HG03066 (cell line): Measurements from ENCODE around the gene CACNB4.
A peak's percentile ranks its signal among the peaks of the same experiment; 100 is the strongest.

ENCODE experiments used
- ATAC-seq: cut with Tn5 transposase; IDR thresholded peaks from one replicate; pipeline ENCODE4 v1.9.1; 2021; ENCODE audit warnings: low read depth; ENCODE audit not compliant: unreplicated experiment

The CACNB4 gene

DNA sequence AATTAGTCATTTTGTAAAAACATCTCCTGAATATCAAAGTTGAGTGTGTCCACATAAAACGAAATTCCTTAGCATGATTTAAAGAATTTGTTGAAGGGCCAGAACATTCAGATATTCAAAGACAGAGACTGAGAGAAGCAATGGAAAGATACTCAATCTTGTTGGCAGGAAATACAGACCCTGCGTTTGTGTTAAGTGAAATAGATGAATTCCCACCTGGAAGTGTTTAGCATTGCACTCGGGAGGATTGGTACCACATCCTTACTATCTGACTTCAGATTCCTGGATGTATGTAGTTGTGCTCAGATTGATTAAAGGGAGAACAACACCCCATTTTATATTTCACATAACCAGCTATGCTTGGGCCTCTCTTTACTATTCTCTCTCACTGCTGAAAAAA is 260.9 kb downstream of the CACNB4 start:
- no peak for ATAC-seq

DNA sequence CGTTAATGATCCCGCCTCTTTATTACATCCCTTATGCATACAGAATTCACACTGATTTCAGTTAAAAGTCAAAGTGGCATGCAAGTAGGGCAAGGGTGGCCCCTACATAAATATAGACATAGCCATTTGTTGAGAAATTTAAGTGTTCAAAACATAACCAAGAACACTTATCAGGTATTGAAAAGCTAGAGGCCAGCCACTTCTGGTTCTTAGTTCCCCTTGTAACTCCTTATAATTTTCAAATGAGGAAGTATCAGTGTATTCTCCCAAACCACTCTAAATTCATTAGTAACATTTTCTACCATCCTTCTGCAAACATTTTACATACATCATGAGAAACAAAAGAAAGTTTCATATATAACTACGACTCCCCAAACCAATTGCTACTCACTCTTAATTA is 264.9 kb downstream of the CACNB4 start:
- peak; percentile 65 for ATAC-seq

DNA sequence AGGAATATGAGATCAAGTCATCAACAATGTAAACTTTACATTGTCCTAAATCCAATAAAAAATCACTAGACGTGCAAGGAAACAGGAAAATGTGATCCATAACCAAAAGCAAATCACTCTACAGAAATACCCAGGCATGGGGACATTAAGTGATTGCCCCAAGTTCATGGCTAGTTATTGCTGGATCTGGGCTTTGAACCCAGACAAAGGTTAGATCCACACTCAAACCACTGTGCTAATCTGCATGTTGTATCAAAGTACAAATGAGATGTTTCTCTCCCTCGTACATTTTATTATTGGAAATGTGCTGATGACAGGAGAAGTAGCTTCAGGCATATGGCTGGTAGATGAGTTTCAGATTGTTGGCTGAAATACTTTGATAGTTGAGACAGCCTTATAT is 267.9 kb downstream of the CACNB4 start:
- ATAC-seq = no peak

DNA sequence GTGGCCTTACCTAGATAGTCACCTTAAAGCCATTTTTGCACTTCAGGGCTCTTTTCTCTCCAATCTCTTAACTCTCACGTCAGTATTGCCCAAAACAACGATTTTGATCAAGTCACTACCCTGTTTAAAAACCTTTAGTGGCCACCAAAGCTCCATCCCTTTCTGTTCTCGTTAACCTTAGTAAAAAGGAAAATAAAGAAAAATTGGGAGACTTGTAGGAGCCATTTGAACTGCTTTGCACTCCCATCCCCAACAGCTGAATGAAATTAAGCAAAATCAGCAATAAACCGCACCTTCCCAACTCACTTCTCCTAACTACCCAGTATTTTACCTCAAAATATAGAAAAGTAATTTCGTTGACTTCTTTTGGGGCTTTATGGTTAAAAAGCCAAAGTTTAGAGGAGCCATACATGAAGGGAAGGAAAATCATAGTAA is 269.9 kb downstream of the CACNB4 start:
- ATAC-seq = no peak

DNA sequence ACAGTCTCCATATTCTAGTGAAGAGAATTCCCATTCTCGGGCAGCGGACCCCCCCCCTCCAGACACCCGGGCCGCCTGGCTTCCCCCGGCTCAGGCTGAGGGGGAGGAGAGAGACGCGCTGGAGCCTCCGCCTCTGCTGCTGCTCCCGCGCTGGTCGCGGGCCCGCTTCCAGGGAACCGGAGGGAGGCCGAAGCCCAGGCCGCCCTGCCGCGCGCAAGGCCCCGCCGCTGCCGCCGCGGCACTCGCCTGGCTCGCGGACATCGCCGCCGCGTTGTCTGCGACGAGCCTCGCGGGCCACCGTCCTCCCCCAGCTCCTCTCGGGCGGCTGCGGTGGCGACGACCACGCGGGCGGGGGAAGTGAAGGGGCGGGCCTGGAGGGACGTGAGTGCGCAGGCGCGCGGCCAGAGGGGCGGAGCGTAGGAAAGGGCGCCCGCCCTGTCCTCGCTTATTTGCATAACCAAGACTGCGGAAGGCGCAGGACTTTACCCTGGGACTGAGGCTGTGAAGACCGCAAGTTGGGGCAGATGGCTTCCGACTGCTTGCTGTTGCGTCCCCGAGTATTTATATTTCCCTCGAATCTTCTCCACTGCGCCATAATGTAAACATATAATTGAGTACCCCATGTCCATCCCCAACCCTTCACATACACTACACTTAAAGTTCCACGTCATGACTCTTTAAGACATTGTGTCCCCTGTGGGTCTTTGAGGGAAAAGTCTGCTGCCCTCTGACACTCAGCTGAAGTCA is 270.5 kb downstream of the CACNB4 start, which contains the start of gene ARL5A:
Gene ARL5A (minus strand): TSS at position 279 of the 747 bp plus-strand sequence. CDS start 245 bp downstream, at position 34.
- peak; percentile 95 for ATAC-seq

DNA sequence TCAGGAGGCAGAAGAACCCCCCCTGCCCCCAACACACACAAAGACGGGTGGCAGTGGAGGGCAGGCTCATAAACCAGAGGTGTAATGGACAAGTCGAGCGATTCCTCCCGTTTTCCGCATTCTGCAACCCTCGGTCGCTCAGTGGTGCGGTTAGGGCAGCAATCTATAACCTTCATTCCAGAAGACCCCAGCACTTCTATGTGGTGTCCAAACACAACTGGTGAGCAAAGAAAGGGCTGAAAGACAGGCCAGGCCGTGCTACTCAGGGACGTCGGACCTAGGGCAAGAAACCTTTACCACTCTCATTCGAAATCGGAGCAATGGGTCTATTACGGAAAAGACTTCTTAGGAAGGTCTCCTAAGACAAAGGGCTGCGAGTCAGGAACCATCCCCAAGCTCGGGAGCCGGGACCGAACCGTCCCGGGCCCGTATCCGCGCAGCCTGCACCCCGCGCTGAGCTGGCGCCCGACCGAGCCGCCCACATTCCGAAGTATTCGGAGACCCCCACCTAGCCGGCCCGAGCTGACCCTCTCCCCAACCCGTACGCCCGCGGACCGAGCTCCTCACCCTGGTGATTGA is 271.2 kb downstream of the CACNB4 start:
- ATAC-seq = peak; percentile 25

DNA sequence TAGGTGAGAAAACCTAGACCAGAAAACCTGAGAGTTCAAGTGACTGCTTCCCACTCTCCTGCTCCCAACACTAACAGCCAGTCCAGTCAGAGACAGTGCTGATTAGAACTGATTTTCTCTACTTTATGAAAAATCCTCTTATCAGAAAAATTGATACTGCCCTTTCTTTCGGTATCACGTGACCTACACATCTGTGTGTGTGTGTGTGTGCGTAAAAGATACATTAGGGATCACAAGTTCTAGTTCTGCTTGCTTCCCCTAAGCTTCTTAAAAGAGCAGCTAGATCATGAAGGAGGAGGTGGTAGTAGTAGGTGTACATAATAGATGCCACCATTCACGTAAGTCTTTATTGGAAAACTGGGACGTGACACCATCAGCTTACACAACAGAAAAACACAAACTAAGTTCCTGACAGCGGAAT is 272.1 kb downstream of the CACNB4 start:
- no peak for ATAC-seq

DNA sequence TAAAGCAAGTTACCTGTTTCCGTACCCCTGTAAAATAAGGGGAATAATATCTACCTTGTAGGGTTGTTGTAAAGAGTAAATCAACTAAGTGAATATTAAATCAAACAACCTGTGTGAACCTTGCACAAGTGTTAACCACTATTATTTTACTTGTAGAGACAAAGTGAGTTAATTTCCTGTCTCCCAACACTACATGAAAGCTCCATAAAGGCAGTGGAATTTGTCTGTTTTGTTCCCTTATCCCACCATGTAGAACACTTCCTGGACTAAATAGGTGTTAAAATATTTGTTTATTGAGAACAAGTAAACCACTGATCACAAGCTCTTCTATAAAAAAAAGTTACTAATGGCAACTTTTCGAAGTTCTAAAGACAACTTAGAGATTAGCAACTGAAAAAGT is 274.0 kb downstream of the CACNB4 start:
- no peak for ATAC-seq

DNA sequence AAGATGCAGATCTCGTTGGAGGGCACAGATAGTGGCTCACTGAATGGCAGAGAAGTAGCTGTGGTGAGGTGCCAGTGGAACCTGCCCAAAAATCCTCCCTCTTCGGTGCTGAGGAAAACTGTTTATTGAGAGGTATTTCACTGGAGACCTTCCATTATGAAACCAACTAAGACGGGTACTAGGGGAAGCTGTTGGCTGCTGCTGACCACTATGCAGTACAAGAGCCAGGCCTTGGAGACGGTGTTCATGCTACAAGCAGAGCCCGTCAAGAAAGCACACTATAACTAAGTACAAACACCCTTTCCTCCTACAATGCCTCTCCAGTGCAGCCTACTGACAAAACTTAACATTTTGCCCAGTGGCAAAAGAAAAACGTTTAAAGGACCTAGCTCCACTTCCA is 275.2 kb downstream of the CACNB4 start:
- no peak for ATAC-seq

DNA sequence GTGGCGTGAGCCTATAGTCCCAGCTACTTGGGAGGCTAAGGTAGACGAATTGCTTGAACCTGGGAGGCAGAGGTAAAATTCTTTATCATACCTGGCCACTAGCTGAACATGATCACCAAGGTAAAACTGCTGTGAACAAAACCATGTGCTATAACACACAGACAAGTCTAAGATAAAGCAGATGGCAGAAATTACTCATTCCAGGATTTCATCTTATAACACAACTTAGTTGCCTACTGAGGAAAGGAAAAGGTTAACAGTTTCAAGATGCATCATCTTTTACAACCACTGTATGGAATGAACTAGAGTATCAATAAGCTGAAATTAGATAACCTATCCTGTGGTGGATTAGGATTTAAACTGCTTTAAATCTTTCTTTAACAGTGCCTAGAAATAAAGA is 278.9 kb downstream of the CACNB4 start:
- no peak for ATAC-seq

DNA sequence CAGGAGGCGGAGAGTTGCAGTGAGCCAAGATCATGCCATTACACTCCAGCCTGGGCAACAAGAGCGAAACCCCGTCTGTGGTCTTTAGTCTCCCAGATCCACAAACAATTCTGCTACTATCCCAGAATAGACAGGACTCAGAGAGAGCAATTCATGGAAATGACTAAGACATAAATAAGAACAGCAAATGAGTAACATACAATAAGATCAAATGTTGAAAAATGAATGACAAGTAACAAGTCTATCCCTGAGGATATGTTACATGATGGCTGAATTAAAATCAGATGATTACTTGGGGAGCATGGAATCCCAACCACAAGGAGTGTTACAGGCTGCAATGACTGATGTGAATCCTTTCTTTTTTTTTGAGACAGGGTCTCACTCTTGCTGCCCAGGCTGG is 280.9 kb downstream of the CACNB4 start:
- no peak for ATAC-seq

DNA sequence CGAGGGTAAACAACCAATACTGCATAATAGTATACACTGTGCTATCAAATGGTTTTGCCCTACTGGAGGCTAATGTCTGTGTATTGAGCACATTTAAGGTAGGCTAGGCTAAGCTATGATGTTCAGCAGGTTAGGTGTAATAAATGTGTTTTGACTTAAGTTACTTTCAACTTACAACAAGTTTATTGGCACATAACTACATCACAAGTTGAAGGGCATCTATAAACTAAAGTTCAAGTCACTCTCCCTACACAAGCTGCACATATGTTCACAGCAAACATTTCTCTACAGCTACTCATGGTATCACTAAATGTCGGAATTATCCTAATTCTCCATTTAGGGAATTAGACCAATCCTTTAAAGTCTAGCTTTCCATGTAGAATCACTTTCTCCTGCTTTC is 282.0 kb downstream of the CACNB4 start:
- no peak for ATAC-seq

DNA sequence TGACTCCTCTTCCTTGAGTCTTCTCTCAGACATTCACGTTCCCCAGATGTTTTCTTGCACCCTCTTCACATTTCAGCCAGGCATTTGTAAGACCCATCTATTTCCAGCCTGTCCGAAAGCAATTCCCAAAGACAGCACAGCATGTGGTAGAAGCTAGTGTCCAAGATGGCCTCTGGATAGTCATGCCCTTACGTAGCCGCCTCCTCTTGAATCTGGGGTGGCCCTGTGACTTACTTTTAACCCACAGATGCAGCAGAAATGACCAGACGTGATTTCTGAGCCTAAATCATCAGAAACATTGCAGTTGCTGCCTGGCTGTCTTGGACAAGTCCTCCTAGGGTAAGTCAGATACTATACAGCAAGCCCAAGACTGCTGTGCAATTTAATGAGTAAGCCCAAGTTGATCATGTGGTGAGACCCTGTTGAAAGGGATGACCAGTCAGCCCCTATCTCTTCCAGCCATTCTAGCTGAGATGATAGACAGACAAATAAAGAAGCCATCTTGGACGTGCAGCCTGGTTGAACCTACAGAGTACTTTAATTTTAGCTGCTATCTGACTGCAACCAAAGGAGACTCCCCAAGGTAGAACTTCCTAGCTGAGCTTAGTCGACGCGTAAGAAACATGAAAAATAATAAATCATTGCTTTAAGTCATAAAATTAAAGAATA is 282.9 kb downstream of the CACNB4 start:
- ATAC-seq = no peak

DNA sequence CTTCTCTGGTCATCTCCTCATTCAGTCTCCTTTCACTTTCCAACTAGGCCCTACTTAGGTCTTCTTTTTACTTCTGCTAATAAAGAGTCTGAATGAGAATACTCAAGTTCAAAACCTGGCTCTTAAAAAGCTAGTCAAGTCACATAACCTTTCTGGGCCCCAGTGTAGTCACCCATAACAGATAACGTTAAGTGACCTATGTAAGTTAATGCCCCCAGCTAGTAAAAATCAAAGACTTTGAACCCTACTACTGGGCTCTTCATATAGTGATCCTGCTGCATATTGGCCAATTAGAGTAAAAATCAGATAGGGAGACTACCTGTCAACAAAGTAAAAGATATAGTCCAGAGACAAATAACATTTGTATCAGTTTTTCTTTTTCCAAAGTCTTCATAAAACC is 288.4 kb downstream of the CACNB4 start:
- no peak for ATAC-seq

DNA sequence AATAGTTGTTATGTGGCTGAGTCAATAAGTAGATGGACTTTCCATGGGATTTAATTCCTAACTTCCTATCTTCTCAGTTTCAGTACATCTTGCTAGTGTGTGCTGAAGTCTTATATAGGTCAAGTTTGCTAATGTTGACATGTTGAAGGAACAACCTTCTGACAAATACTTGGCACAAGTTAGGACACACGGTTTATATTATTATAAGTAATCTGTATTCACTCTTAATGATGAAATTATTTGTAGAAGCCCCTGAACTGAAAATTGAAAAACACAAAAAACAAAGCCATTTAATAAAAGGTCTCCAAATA is 289.8 kb downstream of the CACNB4 start:
- ATAC-seq = no peak

DNA sequence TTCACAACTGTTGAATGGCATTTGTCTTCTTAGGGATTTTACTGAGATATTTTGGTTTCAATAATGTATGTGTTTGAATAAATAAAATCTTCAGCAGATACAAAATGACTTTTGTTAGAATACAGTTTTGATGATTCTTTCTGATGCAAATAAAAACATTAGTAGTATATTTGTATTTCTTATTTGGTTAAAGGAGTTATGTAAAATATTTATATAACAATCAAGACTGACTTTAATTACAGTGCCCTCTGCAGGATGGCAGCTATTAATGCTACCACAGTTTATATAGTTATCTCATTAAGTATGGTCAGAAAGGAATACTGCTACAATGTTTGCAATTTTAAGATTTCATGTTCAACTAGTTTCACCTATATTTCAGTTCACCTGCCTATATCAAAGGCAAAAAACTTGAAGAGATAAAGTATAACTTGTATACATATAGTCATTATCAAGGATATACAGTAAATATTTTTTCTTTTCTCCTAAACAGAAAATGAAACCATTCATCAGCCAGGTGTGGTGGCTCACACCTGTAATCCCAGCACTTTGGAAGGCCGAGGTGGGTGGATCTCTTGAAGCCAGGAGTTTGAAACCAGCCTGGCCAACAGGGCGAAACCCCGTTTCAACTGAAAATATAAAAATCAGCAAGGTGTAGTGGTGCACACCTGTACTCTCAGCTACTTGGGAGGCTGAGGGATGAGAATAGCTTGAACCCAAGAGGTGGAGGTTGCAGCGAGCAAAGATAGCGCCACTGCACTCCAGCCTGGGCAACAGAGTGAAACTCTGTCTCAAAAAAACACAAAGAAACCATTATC is 290.4 kb downstream of the CACNB4 start:
- ATAC-seq = no peak

DNA sequence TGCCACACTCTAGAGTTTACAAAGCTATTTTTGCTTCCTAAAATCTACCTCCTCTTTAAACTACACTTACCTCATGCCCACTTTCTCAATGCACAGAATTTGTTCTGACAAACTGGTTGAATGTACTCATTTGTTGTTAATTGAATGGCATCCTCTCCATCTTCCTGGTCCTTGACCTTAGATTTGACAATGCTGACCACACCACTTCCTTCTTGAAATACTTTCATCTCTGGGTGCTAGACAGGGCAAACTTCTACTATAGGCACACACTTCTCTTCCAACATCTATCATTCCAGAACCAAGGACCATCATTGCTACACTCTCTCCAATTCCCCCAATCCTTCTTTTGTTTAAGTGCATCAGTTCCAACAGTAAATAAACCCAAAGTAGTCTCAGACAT is 292.9 kb downstream of the CACNB4 start:
- no peak for ATAC-seq

DNA sequence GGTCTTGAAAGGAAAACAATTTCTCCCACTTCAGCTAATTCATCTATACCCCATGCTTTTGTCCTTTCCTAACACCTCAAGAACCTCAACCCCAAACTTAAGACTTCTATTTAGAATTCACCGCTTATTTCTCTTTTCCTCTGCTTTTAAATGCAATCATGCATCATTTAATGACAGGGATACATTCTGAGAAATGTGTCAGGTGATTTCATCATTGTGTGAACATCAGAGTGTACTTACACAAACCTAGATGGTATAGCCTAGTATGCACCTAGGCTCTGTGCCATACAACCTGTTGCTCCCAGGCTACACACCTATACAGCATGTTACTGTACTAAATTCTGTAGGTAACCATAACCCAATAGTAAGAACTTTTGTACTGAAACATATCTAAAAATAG is 293.5 kb downstream of the CACNB4 start:
- no peak for ATAC-seq

DNA sequence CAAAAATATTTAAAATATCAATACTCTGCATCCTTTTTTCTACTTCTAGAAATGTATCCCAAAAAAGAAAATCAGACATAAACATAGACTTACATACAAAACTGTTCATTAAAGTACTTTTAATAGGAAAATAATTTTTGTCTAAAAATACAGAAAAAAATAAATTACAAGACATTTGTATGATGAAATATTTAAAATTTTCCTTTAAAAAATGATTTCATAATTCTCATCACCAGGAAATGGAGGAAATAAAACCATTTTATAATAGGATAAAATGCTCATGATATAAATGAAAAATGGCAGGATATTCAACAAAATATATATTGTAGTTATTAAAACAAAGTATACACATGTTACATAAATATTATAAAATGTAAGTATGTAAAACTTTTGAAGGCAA is 295.0 kb downstream of the CACNB4 start:
- no peak for ATAC-seq

DNA sequence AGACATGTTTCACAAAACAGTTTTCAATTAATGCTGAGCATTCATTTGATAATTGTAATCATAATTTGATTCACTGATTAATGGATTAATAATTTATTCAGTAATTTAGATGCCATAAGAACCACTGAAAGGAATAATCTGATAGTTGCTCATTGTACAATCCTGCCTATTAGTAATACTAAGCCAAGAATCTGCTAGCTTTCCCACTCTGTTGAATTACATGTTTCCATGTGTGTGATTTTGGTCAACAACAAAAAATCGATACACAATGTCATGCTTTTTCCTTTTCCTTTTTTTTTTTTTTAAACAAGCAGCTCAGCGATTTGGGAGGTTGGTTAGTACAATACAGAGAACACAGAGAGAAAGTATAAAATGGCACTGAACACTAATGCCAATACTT is 296.5 kb downstream of the CACNB4 start:
- no peak for ATAC-seq

DNA sequence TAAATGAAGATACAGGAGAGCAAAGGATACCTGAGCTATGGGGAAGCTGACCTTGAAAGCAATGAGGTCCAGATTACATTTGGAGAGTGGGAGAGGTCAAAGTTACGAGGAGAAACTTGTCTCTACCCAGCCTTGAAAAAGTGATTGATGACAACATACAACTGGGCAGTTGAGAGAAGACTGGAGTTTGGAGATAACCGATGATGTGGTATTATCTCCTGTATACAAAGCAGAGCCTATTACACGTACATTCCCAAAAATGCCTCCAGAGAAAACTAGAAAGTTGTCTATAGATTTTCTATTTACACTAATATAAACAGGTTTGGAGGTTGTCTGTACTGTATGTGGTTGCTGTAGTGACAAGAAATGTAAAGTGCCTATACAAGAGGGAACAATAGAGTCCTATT is 299.0 kb downstream of the CACNB4 start:
- no peak for ATAC-seq
